OCI-M1 (cell line): Measurements from ENCODE around the gene DERL3.
A peak's percentile ranks its signal among the peaks of the same experiment; 100 is the strongest.

Experiments used
- DNase-seq: peaks from one replicate; lab custom pipeline; 2025; lab: John Stamatoyannopoulos, UW

The DERL3 gene

DNA sequence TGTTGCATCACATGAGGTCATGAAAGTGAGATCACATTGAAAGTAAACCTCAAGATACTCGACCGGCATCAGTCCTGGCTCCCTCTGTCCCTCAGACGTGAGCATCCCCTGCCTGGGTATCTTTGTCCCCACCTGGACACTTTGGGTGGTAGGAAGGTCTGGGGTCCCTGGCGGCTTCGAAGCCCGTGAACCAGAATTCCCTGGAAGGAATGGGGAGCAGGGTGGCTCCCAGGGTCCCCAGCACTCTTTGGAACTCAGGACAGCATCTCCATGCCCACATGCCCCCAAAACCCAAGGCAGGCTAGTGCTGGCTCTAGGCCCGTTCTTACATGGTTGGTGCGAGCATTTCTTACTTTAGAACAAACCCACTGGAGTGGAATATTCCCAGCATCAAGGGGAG is 7.5 kb downstream of the DERL3 start:
- no peak for DNase-seq

- DNase-seq = no peak
Observed at GRCh38 chr22:23829845-23830372, 8.9 kb downstream of the DERL3 start.

DNA sequence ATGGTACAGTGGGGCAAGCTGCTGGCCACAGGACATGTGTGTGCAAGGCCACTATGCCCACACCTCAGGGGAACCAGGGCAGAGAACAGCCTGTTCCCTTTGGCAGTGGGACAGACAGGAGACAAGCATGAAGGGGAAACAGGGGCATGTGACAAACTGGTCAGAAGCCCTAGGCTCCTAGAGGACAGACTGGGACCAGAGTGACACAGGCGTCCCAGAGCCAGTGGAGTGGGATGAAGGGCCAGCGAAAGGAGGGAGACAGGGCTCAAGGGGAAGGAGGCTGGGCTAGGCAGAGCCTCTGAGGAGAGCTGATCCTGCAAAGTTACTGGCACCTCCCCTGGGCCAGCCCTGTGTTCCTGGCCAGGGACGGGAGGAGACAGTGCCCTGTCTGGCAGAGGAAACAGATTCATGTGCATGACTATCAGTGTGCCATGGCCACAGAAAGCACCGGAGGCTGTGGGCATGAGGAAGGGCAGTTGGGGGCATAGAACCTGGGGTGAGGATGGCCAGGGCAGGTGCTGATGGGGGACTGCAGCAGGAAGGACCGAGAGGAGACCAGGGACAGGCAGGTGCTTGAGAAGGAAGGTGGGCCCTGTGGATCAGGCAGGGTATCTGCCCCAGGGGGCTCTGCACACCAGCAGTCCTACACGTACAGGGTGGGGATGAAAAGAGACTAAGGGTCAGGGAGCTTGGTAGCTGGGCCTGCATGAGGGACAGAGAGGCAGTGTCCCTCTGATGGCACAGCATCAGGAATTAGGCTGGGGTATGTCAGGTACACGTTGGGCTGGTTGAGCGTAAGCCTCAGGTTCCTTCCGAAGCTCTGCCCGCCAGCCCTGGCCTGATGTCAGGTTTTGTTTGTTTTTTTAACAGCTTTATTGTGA is 9.8 kb downstream of the DERL3 start:
- DNase-seq = no peak

GRCh38 chr22:23827351-23827995 is 11.3 kb downstream of the DERL3 start:
- no peak for DNase-seq

DNA sequence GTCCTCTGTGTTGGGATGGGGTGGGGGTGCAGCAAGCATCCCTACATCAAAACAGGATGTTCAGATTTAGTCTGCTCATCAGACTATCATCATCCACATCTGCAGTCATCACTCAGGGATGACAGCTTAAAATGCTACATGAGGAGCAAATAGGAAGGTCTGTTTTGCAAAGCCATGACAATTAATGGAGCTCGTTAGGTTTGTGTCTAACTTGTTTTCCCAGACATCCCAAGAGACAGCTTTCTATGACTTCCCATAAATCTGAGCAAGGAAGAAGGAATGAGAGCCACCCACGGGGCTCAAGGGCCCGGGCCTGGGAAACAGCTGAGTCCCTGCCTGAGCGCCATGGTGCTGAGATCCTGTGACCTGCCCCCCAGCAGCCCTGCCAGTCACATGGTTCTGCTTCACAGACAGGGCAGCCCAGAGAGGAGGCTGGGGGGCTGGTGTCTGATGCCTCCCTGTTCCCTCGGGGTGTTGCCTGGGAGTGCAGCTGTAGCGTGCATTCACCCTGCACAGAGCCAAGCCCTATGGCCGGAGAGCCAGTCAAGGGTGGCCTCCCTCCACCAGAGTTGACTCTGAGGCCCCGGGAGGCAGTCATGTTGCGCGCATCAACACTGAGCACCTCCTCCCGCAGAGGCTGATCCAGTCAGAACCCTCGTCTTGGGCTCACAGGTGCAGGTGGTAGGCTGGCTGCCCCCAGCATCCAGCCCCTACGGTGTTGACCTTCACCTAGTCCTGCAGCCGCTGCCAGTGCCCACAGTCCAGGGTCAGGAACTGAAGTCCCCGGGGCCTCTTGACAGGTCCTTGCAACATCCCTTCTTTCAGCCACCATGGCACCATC is 12.1 kb downstream of the DERL3 start:
- DNase-seq = no peak

DNA sequence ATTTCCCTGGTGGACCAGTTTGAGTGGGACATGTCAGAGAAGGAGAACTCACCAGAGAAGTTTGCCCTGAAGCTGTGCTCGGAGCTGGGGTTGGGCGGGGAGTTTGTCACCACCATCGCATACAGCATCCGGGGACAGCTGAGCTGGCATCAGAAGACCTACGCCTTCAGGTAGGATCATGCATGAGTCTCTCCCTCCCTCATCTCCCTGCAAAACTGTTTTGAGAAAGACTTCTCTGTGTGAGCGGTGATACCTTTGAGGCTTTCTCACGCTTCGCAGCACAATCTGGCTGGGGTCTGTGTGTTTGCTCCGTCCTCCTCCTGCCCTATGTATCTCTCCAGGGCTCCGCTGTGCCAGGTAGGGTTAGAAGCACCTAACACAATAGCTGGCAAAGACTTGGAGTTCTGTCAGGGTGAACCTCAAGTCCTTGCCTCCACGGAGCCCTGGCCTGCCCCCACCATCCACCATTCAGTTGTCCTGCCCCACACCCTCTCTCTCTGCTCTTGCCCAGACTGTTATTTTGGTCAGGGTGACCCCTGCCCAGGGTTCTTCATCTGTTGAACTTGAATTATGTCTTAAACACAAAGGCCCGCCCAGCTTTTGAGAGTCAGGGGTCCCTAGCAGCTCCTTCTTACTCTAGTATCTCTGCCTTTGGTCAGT is 13.4 kb downstream of the DERL3 start:
- DNase-seq = no peak

GRCh38 chr22:23824476-23825245 is 14.1 kb downstream of the DERL3 start:
- DNase-seq = no peak

DNA sequence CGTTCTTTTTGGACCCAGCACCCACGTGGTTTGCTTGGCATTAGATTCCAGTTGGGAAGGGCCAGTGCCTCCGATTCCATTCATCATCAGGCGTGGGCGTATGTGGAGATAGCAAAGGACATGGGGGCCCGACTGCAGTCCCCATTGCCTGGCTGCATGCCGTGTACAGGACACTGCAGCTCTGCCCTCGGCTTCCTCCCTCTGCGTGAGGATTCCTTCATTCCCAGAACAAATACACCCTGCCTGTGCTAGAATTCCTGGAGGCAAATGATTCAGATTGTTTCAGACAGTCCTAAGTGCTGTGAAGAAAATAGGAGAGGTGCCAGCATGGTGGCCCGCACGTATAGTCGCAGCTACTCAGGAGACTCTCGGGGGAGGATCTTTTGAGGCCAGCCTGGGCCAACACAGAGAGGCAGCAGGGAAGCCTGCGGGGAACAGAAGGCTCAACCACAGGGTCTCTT is 15.4 kb downstream of the DERL3 start:
- DNase-seq = no peak

- no peak for DNase-seq
Observed at GRCh38 chr22:23822101-23822671, 16.6 kb downstream of the DERL3 start.

GRCh38 chr22:23820748-23821211 is 18.0 kb downstream of the DERL3 start:
- peak; percentile 87 for DNase-seq

DNA sequence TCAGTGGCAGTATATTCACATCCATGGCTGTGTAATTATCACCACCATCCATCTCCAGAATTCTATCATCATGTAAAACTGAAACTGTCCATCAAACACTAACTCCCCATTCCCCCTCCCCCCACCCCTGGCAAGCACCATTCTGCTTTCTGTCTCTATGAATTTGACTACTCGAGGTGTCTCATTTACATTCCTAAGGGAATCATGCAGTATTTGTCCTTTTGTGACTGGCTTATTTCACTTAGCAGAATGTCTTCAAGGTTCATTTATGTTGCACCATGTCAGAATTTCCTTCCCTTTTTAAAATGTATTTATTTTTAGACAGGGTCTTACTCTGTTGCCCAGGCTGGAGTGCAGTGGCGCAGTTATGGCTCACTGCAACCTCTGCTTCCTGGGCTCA is 20.3 kb downstream of the DERL3 start:
- DNase-seq = no peak

DNA sequence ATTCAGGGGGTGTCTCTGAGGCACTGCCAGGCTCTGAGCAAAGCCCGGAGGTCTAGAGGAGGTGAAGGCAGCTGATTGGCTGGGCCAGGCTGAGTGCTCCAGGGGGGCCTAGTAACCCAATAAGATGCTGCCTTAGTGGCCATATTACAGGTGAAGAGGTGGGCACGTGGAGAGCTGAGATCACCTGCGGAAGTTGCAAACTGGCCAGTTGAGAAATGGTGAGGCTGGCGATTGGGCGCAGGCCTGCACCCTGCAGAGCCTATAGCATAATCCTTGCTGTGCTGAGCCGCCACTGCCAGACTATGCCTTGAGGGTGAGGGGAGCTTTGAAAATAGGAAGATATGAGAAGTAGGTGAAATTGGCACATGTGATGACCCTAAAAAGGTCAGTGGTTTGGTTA is 21.7 kb downstream of the DERL3 start:
- DNase-seq = no peak

GRCh38 chr22:23816156-23816976 is 22.4 kb downstream of the DERL3 start:
- no peak for DNase-seq

DNA sequence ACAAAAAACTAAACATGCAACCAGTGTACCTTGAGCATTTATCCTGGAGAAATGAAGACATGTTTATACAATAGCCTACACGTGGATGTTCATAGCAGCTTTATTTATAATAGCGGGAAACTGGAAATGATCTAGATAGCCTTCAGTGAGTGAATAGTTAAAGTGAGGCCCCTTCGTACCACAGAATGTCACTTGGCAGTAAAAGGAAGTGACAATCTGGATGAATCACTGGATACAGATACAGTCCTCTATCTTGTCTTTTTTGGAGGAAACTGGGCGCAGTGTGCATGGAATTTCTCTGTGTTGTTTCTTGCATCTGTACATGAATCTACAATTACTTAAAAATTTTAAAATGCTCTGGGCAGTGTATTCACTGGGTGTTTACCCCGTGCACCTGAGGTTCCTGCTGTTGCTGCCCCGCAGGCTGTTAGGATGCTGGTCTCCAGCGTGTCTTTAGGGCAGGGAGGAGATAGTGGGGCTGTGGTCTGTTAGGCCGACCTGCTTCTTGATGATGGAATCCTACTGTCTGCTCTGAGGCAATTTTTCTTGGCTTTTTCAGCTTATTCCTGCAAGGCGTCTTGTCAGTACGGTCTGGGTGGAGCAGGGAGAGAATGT is 23.2 kb downstream of the DERL3 start:
- no peak for DNase-seq

- DNase-seq = no peak
Observed at GRCh38 chr22:23812378-23812777, 26.4 kb downstream of the DERL3 start.

GRCh38 chr22:23806837-23807236 is 32.0 kb downstream of the DERL3 start:
- no peak for DNase-seq

GRCh38 chr22:23804781-23805291 is 34.0 kb downstream of the DERL3 start:
- DNase-seq = no peak

GRCh38 chr22:23803001-23803819 is 35.6 kb downstream of the DERL3 start:
- DNase-seq = no peak
